Cardiac muscle cell (in vitro differentiated cells and primary cell): ENCODE results near the gene GSC. TPM values are rescaled to one million over a fixed set of nuclear protein-coding genes. Genes with fewer than 3 reads are reported as not detected.
A peak's percentile ranks its signal among the peaks of the same experiment; 100 is the strongest.
"Not testable (repeated sequence)": the region's sequence is repeated elsewhere in the genome, so short reads cannot be mapped to it uniquely, and the experiment has no call there.

Source experiments
- DNase-seq, 2 donors: peaks; one replicate each; pipeline versions ENCODE4 v3.0.0 to v3.0.0-alpha.2; 2010 to 2017; ENCODE audit warnings: low read depth in 1 of 2, low spot score in 1 of 2
- H3K27ac ChIP-seq: fragments of 200-600 bp; sonication (generic); 2 replicates; pipeline ENCODE4 v1.5.1; 2016
- H3K27me3 ChIP-seq: fragments of 200-600 bp; sonication (generic); 2 replicates; pipeline ENCODE4 v1.6.0; 2016; ENCODE audit warnings: control low read depth
- H3K36me3 ChIP-seq: fragments of 200-600 bp; sonication (generic); 2 replicates; pipeline ENCODE4 v1.5.1; 2016; ENCODE audit warnings: control low read depth
- H3K4me1 ChIP-seq: fragments of 200-600 bp; sonication (generic); 2 replicates; pipeline ENCODE4 v1.8.1; 2017; ENCODE audit warnings: low read depth, mild to moderate bottlenecking, mixed run types
- H3K4me3 ChIP-seq: fragments of 200-600 bp; sonication (generic); 2 replicates; pipeline ENCODE4 v1.5.1; 2016; ENCODE audit warnings: mild to moderate bottlenecking
- H3K9me3 ChIP-seq: fragments of 200-600 bp; sonication (generic); 2 replicates; pipeline ENCODE4 v1.5.1; 2017; ENCODE audit warnings: low read depth, mild to moderate bottlenecking, control low read depth
- CTCF ChIP-seq: IDR thresholded peaks from 2 replicates; pipeline ENCODE4 v1.5.1; 2012; ENCODE audit warnings: low read depth, mild to moderate bottlenecking, low read length
- polyA plus RNA-seq: library from polyadenylated mRNA; unstranded; fragments of >200 nt; fragmentation: Nextera tagmentation; extraction: Ambion mirVana; gene quantifications from 2 replicates; pipeline ENCODE4 v1.2.1, GENCODE V29; 2016
- total RNA-seq: library from RNA; depleted of rRNA; stranded (reverse); fragments of >200 nt; gene quantifications from 2 replicates; pipeline ENCODE4 v1.2.3, GENCODE V29; 2016

Gene GSC
- 1.2 and 1.3 TPM in 2 replicates for total RNA-seq
- polyA plus RNA-seq: 0.24 TPM in 1 of 2 replicates, not detected in the other

DNA sequence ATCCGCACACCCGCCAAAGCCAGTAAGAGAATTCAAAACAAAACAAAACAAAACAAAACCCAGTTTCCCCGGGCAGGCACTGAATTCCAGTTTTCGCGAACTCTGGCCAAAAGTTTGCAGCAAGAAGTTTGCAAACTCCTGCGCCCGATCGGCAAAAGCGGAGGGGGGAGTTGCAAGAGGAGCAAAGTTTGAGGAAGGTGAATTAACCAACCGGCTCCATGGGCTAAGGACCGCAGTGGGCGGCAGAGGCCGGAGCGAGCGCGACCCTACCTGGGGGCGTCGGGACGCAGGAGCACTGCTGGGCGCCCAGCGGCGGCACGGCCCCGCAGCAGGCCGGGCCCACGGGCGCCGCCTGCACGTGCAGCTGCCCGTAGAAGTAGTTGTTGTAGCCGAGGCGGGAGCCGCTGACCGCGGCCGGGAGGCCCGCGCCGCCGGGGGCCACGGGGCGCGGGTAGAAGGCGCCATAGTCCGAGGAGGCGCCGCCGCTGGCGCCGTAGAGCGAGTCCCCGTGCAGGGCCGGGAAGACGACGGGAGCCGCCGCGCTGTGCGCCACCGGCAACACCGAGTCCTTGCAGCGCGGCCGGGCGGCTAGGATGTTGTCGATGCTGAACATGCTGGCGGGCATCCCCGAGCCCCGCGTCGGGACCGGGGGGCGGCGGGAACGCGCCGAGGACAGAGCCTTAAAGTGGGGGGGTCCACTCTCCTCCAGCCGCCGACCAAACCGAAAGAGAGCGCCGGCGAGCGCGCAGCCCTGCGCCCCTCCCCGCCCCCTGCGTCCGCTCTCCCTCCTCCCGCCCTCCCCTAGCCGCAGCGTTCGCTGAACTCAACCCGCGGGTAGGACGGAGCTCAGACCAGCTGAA is at the start of gene GSC:
Gene GSC (minus strand): TSS at position 723 of the 860 bp plus-strand sequence. CDS start 98 bp downstream, at position 625.
- Histone ChIP-seq H3K4me3 (peak within 1 kb of the TSS; percentile 21), H3K36me3 (no peaks in the 10 kb centered on the region), H3K27me3 (peaks cover 100% of the 10 kb centered on the region), H3K27ac (no peak within 1 kb of the TSS), H3K9me3 (no peaks in the 10 kb centered on the region), H3K4me1 (peaks cover 3% of the 10 kb centered on the region)
- peak; percentile 57 to 62 for DNase-seq
- TF ChIP-seq CTCF: no peak

DNA sequence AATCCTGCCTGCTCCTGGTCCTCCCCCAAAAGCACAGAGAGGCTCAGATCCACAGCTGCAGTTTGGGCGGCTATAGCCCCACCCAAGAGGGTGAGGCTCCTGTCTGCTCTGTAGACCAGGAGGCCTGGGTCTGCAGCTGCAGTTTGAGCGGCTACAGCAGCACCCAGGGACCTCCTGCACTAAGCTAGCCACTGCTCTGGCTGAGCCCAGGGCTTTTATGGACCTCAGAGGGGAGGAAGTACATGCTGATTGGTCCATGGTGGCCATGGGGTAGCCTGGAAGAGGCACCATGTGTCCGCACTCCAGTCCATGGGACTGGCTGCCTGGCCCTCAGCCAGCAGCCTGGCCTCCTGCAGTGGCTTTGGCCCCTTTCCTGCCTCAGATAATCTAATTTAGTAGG is 49.6 kb upstream of the GSC start:
- no peaks in the 10 kb centered on the region for H3K4me1 ChIP-seq
- no peaks in the 10 kb centered on the region for H3K27me3 ChIP-seq
- no peaks in the 10 kb centered on the region for H3K36me3 ChIP-seq
- H3K4me3 ChIP-seq: no peak overlapping the region
- TF ChIP-seq CTCF: no peak
- H3K27ac ChIP-seq: no peak overlapping the region
- DNase-seq: no peak
- no peaks in the 10 kb centered on the region for H3K9me3 ChIP-seq

- H3K4me1 ChIP-seq: no peaks in the 10 kb centered on the region
- H3K27ac ChIP-seq: no peak overlapping the region
- no peak for DNase-seq
- no peaks in the 10 kb centered on the region for H3K9me3 ChIP-seq
- H3K4me3 ChIP-seq: no peak overlapping the region
- H3K27me3 ChIP-seq: no peaks in the 10 kb centered on the region
- no peak for TF ChIP-seq CTCF
- no peaks in the 10 kb centered on the region for H3K36me3 ChIP-seq
Observed at GRCh38 chr14:94816113-94816512, 46.2 kb upstream of the GSC start.

- Histone ChIP-seq H3K36me3 (no peaks in the 10 kb centered on the region), H3K4me3 (no peak overlapping the region), H3K27me3 (no peaks in the 10 kb centered on the region), H3K4me1 (no peaks in the 10 kb centered on the region), H3K27ac (no peak overlapping the region), H3K9me3 (no peaks in the 10 kb centered on the region)
- TF ChIP-seq CTCF: no peak
- DNase-seq: peak in 1 of 2 donors; percentile 7
Observed at GRCh38 chr14:94805680-94806288, 35.9 kb upstream of the GSC start.

DNA sequence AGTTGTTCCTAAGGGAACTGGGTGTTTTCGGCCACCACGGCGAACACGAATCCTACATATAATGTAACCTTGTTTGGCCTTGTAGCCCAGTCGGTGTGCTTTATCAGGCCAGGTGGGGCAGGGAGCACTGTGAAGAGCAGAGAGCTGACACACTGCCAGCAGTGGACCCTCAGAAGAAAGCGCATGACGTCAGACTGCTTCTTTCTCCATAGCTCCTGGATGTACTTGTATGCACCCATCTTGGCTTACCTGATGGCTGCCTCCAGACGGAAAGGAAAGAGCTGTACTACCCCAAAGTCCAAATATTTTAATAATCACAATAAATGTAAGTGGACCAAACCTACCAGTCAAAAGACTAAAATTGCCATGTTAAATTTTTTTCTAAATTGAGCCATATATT is 31.3 kb upstream of the GSC start:
- H3K27me3 ChIP-seq: no peaks in the 10 kb centered on the region
- no peak for TF ChIP-seq CTCF
- no peak overlapping the region for H3K4me3 ChIP-seq
- no peaks in the 10 kb centered on the region for H3K4me1 ChIP-seq
- no peaks in the 10 kb centered on the region for H3K9me3 ChIP-seq
- DNase-seq: no peak
- no peak overlapping the region for H3K27ac ChIP-seq
- no peaks in the 10 kb centered on the region for H3K36me3 ChIP-seq

GRCh38 chr14:94800764-94801163 is 30.9 kb upstream of the GSC start:
- H3K9me3 ChIP-seq: not testable (repeated sequence)

More at GRCh38 chr14:94800764-94801163, 30.9 kb upstream of the GSC start:
- not testable (repeated sequence) for H3K27ac ChIP-seq, H3K4me3 ChIP-seq, H3K36me3 ChIP-seq, H3K27me3 ChIP-seq, DNase-seq, H3K4me1 ChIP-seq
